ENCODE results near the gene SRC.

SRC gene

GRCh38 chr20:37397076-37397953, 51.4 kb downstream of the SRC start:
- Histone ChIP-seq H3K27me3 (ENCODE audit: low read length) (no peaks in the 10 kb centered on the region), H2AFZ (ENCODE audit: low read depth, low read length, severe bottlenecking) (no peak overlapping the region), H3K79me2 (ENCODE audit: insufficient read depth, low read length) (no peaks in the 10 kb centered on the region), H3K9me2 (replicated peaks; ENCODE audit: insufficient read depth, low read length) (no peaks in the 10 kb centered on the region), H3K9me3 (ENCODE audit: insufficient read depth, low read length) (no peaks in the 10 kb centered on the region), H4K20me1 (ENCODE audit: low read depth, low read length) (no peaks in the 10 kb centered on the region), H3K36me3 (ENCODE audit: low read length) (no peaks in the 10 kb centered on the region), H3F3A (ENCODE audit: insufficient read depth) (no peaks in the 10 kb centered on the region), H3K4me2 (ENCODE audit: low read depth, low read length, poor library complexity, severe bottlenecking) (no peak overlapping the region), H3K4me3 (ENCODE audit: insufficient read depth, low read length, poor library complexity, severe bottlenecking) (no peak overlapping the region), H3K27ac (ENCODE audit: low read depth, low read length) (no peak overlapping the region), H3K9ac (ENCODE audit: low read length) (no peak overlapping the region)
- TF ChIP-seq CTCF (IDR thresholded peaks at IDR 0.05; ENCODE audit: insufficient read depth, low read length, poor library complexity, severe bottlenecking) (no peak), EZH2phosphoT487 (conservative IDR thresholded peaks at IDR 0.05; ENCODE audit: low read length) (no peak)

- Histone ChIP-seq H3K9ac (ENCODE audit: low read length) (no peak overlapping the region), H3K4me2 (ENCODE audit: low read depth, low read length, poor library complexity, severe bottlenecking) (no peak overlapping the region), H3K9me2 (replicated peaks; ENCODE audit: insufficient read depth, low read length) (no peaks in the 10 kb centered on the region), H2AFZ (ENCODE audit: low read depth, low read length, severe bottlenecking) (no peak overlapping the region), H3K4me3 (ENCODE audit: insufficient read depth, low read length, poor library complexity, severe bottlenecking) (no peak overlapping the region), H3K9me3 (ENCODE audit: insufficient read depth, low read length) (no peaks in the 10 kb centered on the region), H3K27ac (ENCODE audit: low read depth, low read length) (no peak overlapping the region), H3K79me2 (ENCODE audit: insufficient read depth, low read length) (no peaks in the 10 kb centered on the region), H3K36me3 (ENCODE audit: low read length) (no peaks in the 10 kb centered on the region), H3K27me3 (ENCODE audit: low read length) (no peaks in the 10 kb centered on the region), H3F3A (ENCODE audit: insufficient read depth) (no peaks in the 10 kb centered on the region), H4K20me1 (ENCODE audit: low read depth, low read length) (no peaks in the 10 kb centered on the region)
- TF ChIP-seq CTCF (IDR thresholded peaks at IDR 0.05; ENCODE audit: insufficient read depth, low read length, poor library complexity, severe bottlenecking) (no peak), EZH2phosphoT487 (conservative IDR thresholded peaks at IDR 0.05; ENCODE audit: low read length) (no peak)
Observed at GRCh38 chr20:37397954-37398749, 52.2 kb downstream of the SRC start.

GRCh38 chr20:37398750-37399621, 53.0 kb downstream of the SRC start:
- Histone ChIP-seq H3K4me3 (ENCODE audit: insufficient read depth, low read length, poor library complexity, severe bottlenecking) (no peak overlapping the region), H3F3A (ENCODE audit: insufficient read depth) (no peaks in the 10 kb centered on the region), H4K20me1 (ENCODE audit: low read depth, low read length) (no peaks in the 10 kb centered on the region), H3K36me3 (ENCODE audit: low read length) (no peaks in the 10 kb centered on the region), H2AFZ (ENCODE audit: low read depth, low read length, severe bottlenecking) (no peak overlapping the region), H3K4me2 (ENCODE audit: low read depth, low read length, poor library complexity, severe bottlenecking) (no peak overlapping the region), H3K27me3 (ENCODE audit: low read length) (no peaks in the 10 kb centered on the region), H3K27ac (ENCODE audit: low read depth, low read length) (no peak overlapping the region), H3K9ac (ENCODE audit: low read length) (no peak overlapping the region), H3K9me3 (ENCODE audit: insufficient read depth, low read length) (no peaks in the 10 kb centered on the region), H3K9me2 (replicated peaks; ENCODE audit: insufficient read depth, low read length) (no peaks in the 10 kb centered on the region), H3K79me2 (ENCODE audit: insufficient read depth, low read length) (no peaks in the 10 kb centered on the region)
- TF ChIP-seq EZH2phosphoT487 (conservative IDR thresholded peaks at IDR 0.05; ENCODE audit: low read length) = no peak
- TF ChIP-seq CTCF (IDR thresholded peaks at IDR 0.05; ENCODE audit: insufficient read depth, low read length, poor library complexity, severe bottlenecking) = no peak

Data from SU-DHL-6 (cell line).